ENCODE results near the gene GPALPP1. TPM values are rescaled to one million over a fixed set of nuclear protein-coding genes. Genes with fewer than 3 reads are reported as not detected.
A peak's percentile ranks its signal among the peaks of the same experiment; 100 is the strongest.

The GPALPP1 gene
- total RNA-seq, 1 donor from 2014 or later, result 24.4 TPM

DNA sequence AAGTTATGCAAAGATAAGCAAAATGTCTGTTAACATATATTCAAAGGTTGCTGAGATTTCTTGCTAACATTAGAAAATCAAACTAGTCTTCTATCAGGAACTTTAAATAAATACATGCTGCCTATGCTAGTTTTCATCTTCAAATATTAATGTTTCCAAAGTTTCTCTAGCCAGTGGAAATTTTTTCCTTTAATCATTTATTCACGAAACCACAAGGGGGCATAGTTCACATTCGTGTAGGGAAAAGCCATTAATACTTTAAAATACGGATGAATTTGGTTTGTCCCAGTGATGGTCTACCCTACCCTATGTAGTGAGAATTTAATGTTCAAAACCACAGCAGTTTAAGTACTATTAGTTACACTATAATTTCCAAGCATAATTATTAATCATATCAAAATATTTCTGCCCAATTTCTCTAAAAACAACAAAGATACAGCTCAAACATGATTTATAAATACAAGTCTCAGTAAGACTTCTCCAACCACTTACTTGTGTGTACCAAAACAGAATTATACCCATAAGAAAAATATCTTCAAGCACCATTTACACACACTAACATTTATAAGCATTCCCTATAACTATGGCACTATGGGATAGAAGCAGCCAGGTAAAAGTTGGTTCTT is 16.3 kb upstream of the GPALPP1 start:
- H3K27me3 ChIP-seq, result no peaks in the 10 kb centered on the region
- H3K4me1 ChIP-seq, result peaks cover 10% of the 10 kb centered on the region
- H3K9me3 ChIP-seq, result no peaks in the 10 kb centered on the region
- no peak for ATAC-seq
- TF ChIP-seq CTCF (IDR thresholded peaks at IDR 0.05), result peak; percentile 62
- H3K27ac ChIP-seq, result no peak overlapping the region
- no peak overlapping the region for H3K4me3 ChIP-seq
- H3K36me3 ChIP-seq, result peaks cover 14% of the 10 kb centered on the region
- intact Hi-C loops (cut with DNase I), result loop anchor here (10.0 kb wide), 1 partner anchor 488 kb away; no protein-coding TSS in a partner anchor
- DNase-seq, result no peak

GRCh38 chr13:44974056-44974793 is 15.1 kb upstream of the GPALPP1 start:
- intact Hi-C loops (cut with DNase I), result loop anchor here (10.0 kb wide), 1 partner anchor 489 kb away; no protein-coding TSS in a partner anchor
- H3K27ac ChIP-seq, result no peak overlapping the region
- no peak for DNase-seq
- no peaks in the 10 kb centered on the region for H3K9me3 ChIP-seq
- peaks cover 10% of the 10 kb centered on the region for H3K4me1 ChIP-seq
- H3K27me3 ChIP-seq, result no peaks in the 10 kb centered on the region
- no peak overlapping the region for H3K4me3 ChIP-seq
- peaks cover 26% of the 10 kb centered on the region for H3K36me3 ChIP-seq
- ATAC-seq, result peak; percentile 53
- TF ChIP-seq CTCF (IDR thresholded peaks at IDR 0.05), result no peak

GRCh38 chr13:44976196-44976595 is 13.1 kb upstream of the GPALPP1 start:
- no peak for TF ChIP-seq CTCF (IDR thresholded peaks at IDR 0.05)
- intact Hi-C loops (cut with DNase I), result loop anchor here (10.0 kb wide), 1 partner anchor 491 kb away; no protein-coding TSS in a partner anchor
- Histone ChIP-seq H3K9me3 (no peaks in the 10 kb centered on the region), H3K27me3 (no peaks in the 10 kb centered on the region), H3K4me3 (no peak overlapping the region), H3K36me3 (peaks cover 41% of the 10 kb centered on the region), H3K4me1 (peaks cover 10% of the 10 kb centered on the region), H3K27ac (no peak overlapping the region)
- ATAC-seq (no peak), DNase-seq (no peak)

- H3K4me1 ChIP-seq, result peaks cover 10% of the 10 kb centered on the region
- no peak for TF ChIP-seq CTCF (IDR thresholded peaks at IDR 0.05)
- H3K9me3 ChIP-seq, result no peaks in the 10 kb centered on the region
- ATAC-seq (peak; percentile 52), DNase-seq (no peak)
- no peak overlapping the region for H3K27ac ChIP-seq
- H3K27me3 ChIP-seq, result no peaks in the 10 kb centered on the region
- intact Hi-C loops (cut with DNase I), result loop anchor here (10.0 kb wide), 1 partner anchor 492 kb away; no protein-coding TSS in a partner anchor
- H3K36me3 ChIP-seq, result peaks cover 41% of the 10 kb centered on the region
- H3K4me3 ChIP-seq, result no peak overlapping the region
Observed at GRCh38 chr13:44976949-44977583, 12.3 kb upstream of the GPALPP1 start.

- TF ChIP-seq CTCF (IDR thresholded peaks at IDR 0.05), result no peak
- DNase-seq (no peak), ATAC-seq (no peak)
- Histone ChIP-seq H3K9me3 (no peaks in the 10 kb centered on the region), H3K27ac (no peak overlapping the region), H3K27me3 (no peaks in the 10 kb centered on the region), H3K36me3 (peaks cover 41% of the 10 kb centered on the region), H3K4me1 (peaks cover 10% of the 10 kb centered on the region), H3K4me3 (no peak overlapping the region)
- intact Hi-C loops (cut with DNase I), result loop anchor here (10.0 kb wide), 1 partner anchor 494 kb away; no protein-coding TSS in a partner anchor
Observed at GRCh38 chr13:44978328-44978727, 11.0 kb upstream of the GPALPP1 start.

All from upper lobe of right lung (tissue), 1 donor.